T-helper 2 cell treated with Interferon-gamma antibody and Interleukin-4, amounts not matched to agents 5 μg/mL and 100 μg/mL, for 36 hours (primary cell): ENCODE data around the gene LIPE.
"Not testable (repeated sequence)": the region's sequence is repeated elsewhere in the genome, so short reads cannot be mapped to it uniquely, and the experiment has no call there.

Experiments
- DNase-seq: peaks from one replicate; pipeline ENCODE4 v3.0.0; 2021; ENCODE audit warnings: low spot score
- H3K27ac Mint-ChIP-seq: one replicate; pipeline ENCODE4 v1.8.0; 2021; ENCODE audit warnings: mild to moderate bottlenecking, mixed read lengths
- H3K27me3 Mint-ChIP-seq: one replicate; pipeline ENCODE4 v1.8.0; 2021; ENCODE audit warnings: low read depth, mixed read lengths
- H3K36me3 Mint-ChIP-seq: one replicate; pipeline ENCODE4 v1.8.0; 2021; ENCODE audit warnings: low read depth, mixed read lengths
- H3K4me1 Mint-ChIP-seq: one replicate; pipeline ENCODE4 v1.8.0; 2021; ENCODE audit warnings: low read depth, mixed read lengths
- H3K4me3 Mint-ChIP-seq: one replicate; pipeline ENCODE4 v1.8.0; 2022; ENCODE audit warnings: mild to moderate bottlenecking, moderate library complexity, mixed read lengths
- H3K9me3 Mint-ChIP-seq: one replicate; pipeline ENCODE4 v1.8.0; 2021; ENCODE audit warnings: mixed read lengths

The LIPE gene

GRCh38 chr19:42461231-42461630 is 34.0 kb upstream of the LIPE start:
- not testable (repeated sequence) for H3K27me3 Mint-ChIP-seq, H3K36me3 Mint-ChIP-seq, H3K4me1 Mint-ChIP-seq, DNase-seq, H3K27ac Mint-ChIP-seq, H3K9me3 Mint-ChIP-seq, H3K4me3 Mint-ChIP-seq

GRCh38 chr19:42459926-42460325 is 32.7 kb upstream of the LIPE start:
- H3K4me3 Mint-ChIP-seq: no peak overlapping the region
- H3K36me3 Mint-ChIP-seq: peaks cover 4% of the 10 kb centered on the region
- DNase-seq: no peak
- peaks cover 15% of the 10 kb centered on the region for H3K4me1 Mint-ChIP-seq
- H3K27ac Mint-ChIP-seq: no peak overlapping the region
- H3K27me3 Mint-ChIP-seq: no peaks in the 10 kb centered on the region
- H3K9me3 Mint-ChIP-seq: no peaks in the 10 kb centered on the region

- peaks cover 3% of the 10 kb centered on the region for H3K27me3 Mint-ChIP-seq
- H3K4me1 Mint-ChIP-seq: peaks cover 41% of the 10 kb centered on the region
- H3K9me3 Mint-ChIP-seq: no peaks in the 10 kb centered on the region
- H3K36me3 Mint-ChIP-seq: peaks cover 4% of the 10 kb centered on the region
- no peak for DNase-seq
- H3K27ac Mint-ChIP-seq: no peak overlapping the region
- H3K4me3 Mint-ChIP-seq: no peak overlapping the region
Measured at GRCh38 chr19:42455621-42456081, 28.5 kb upstream of the LIPE start.

GRCh38 chr19:42455086-42455485 is 27.9 kb upstream of the LIPE start:
- peaks cover 40% of the 10 kb centered on the region for H3K4me1 Mint-ChIP-seq
- H3K27ac Mint-ChIP-seq: no peak overlapping the region
- no peak overlapping the region for H3K4me3 Mint-ChIP-seq
- H3K9me3 Mint-ChIP-seq: no peaks in the 10 kb centered on the region
- DNase-seq: no peak
- H3K36me3 Mint-ChIP-seq: peaks cover 2% of the 10 kb centered on the region
- H3K27me3 Mint-ChIP-seq: peaks cover 3% of the 10 kb centered on the region

- no peak overlapping the region for H3K27ac Mint-ChIP-seq
Measured at GRCh38 chr19:42452590-42452989, 25.4 kb upstream of the LIPE start.

GRCh38 chr19:42450314-42450934 is 23.2 kb upstream of the LIPE start:
- Mint-ChIP-seq H3K4me1 (peaks cover 31% of the 10 kb centered on the region), H3K9me3 (no peaks in the 10 kb centered on the region), H3K27me3 (peaks cover 3% of the 10 kb centered on the region), H3K27ac (no peak overlapping the region), H3K4me3 (no peak overlapping the region), H3K36me3 (no peaks in the 10 kb centered on the region)
- DNase-seq: peak; percentile 82

More at GRCh38 chr19:42452590-42452989, 25.4 kb upstream of the LIPE start:
- Mint-ChIP-seq H3K9me3 (no peaks in the 10 kb centered on the region), H3K27me3 (peaks cover 3% of the 10 kb centered on the region), H3K4me1 (peaks cover 37% of the 10 kb centered on the region), H3K4me3 (no peak overlapping the region), H3K36me3 (no peaks in the 10 kb centered on the region)
- no peak for DNase-seq

GRCh38 chr19:42448306-42448705 is 21.1 kb upstream of the LIPE start:
- not testable (repeated sequence) for H3K27me3 Mint-ChIP-seq, H3K9me3 Mint-ChIP-seq, H3K4me3 Mint-ChIP-seq, DNase-seq, H3K27ac Mint-ChIP-seq, H3K36me3 Mint-ChIP-seq
- peaks cover 19% of the 10 kb centered on the region for H3K4me1 Mint-ChIP-seq

GRCh38 chr19:42445948-42446347 is 18.8 kb upstream of the LIPE start:
- H3K27ac Mint-ChIP-seq: no peak overlapping the region
- H3K4me3 Mint-ChIP-seq: no peak overlapping the region
- no peaks in the 10 kb centered on the region for H3K36me3 Mint-ChIP-seq

GRCh38 chr19:42443944-42444398 is 16.8 kb upstream of the LIPE start:
- Mint-ChIP-seq H3K27me3 (no peaks in the 10 kb centered on the region), H3K27ac (no peak overlapping the region), H3K9me3 (no peaks in the 10 kb centered on the region), H3K36me3 (no peaks in the 10 kb centered on the region), H3K4me3 (no peak overlapping the region), H3K4me1 (peaks cover 19% of the 10 kb centered on the region)
- DNase-seq: no peak

More at GRCh38 chr19:42445948-42446347, 18.8 kb upstream of the LIPE start:
- peaks cover 10% of the 10 kb centered on the region for H3K4me1 Mint-ChIP-seq
- H3K27me3 Mint-ChIP-seq: no peaks in the 10 kb centered on the region
- DNase-seq: no peak
- no peaks in the 10 kb centered on the region for H3K9me3 Mint-ChIP-seq

- H3K9me3 Mint-ChIP-seq: no peaks in the 10 kb centered on the region
- no peak within 1 kb of the TSS for H3K4me3 Mint-ChIP-seq
- peaks cover 23% of the 10 kb centered on the region for H3K4me1 Mint-ChIP-seq
Measured at GRCh38 chr19:42442833-42443232, 15.6 kb upstream of the LIPE start, which contains the start of gene CXCL17. TSS of gene CXCL17 (minus strand) at chr19:42442946. CDS start at chr19:42442832, 114 bp downstream.

GRCh38 chr19:42441049-42441445 is 13.9 kb upstream of the LIPE start:
- Mint-ChIP-seq H3K4me1 (peaks cover 23% of the 10 kb centered on the region), H3K27me3 (no peaks in the 10 kb centered on the region), H3K9me3 (no peaks in the 10 kb centered on the region), H3K4me3 (peak overlapping the region; percentile 54), H3K36me3 (no peaks in the 10 kb centered on the region), H3K27ac (peak overlapping the region; percentile 33)
- no peak for DNase-seq

More at GRCh38 chr19:42442833-42443232, 15.6 kb upstream of the LIPE start, which contains the start of gene CXCL17:
- no peaks in the 10 kb centered on the region for H3K27me3 Mint-ChIP-seq
- no peak for DNase-seq
- H3K27ac Mint-ChIP-seq: no peak within 1 kb of the TSS
- no peaks in the 10 kb centered on the region for H3K36me3 Mint-ChIP-seq

- Mint-ChIP-seq H3K4me1 (peaks cover 23% of the 10 kb centered on the region), H3K27ac (peak overlapping the region; percentile 21), H3K27me3 (no peaks in the 10 kb centered on the region), H3K36me3 (no peaks in the 10 kb centered on the region), H3K4me3 (peak overlapping the region; percentile 54), H3K9me3 (no peaks in the 10 kb centered on the region)
- DNase-seq: peak; percentile 69
Measured at GRCh38 chr19:42440357-42441048, 13.3 kb upstream of the LIPE start.

GRCh38 chr19:42436006-42436405 is 8.8 kb upstream of the LIPE start:
- H3K9me3 Mint-ChIP-seq: no peaks in the 10 kb centered on the region
- peaks cover 14% of the 10 kb centered on the region for H3K4me1 Mint-ChIP-seq
- no peaks in the 10 kb centered on the region for H3K36me3 Mint-ChIP-seq
- H3K27ac Mint-ChIP-seq: no peak overlapping the region
- no peak for DNase-seq
- H3K27me3 Mint-ChIP-seq: peaks cover 2% of the 10 kb centered on the region
- no peak overlapping the region for H3K4me3 Mint-ChIP-seq

- DNase-seq: no peak
- H3K36me3 Mint-ChIP-seq: no peaks in the 10 kb centered on the region
- H3K27me3 Mint-ChIP-seq: peaks cover 2% of the 10 kb centered on the region
Measured at GRCh38 chr19:42435316-42435715, 8.1 kb upstream of the LIPE start.

More at GRCh38 chr19:42435316-42435715, 8.1 kb upstream of the LIPE start:
- Mint-ChIP-seq H3K4me1 (peaks cover 7% of the 10 kb centered on the region), H3K27ac (no peak overlapping the region), H3K9me3 (no peaks in the 10 kb centered on the region), H3K4me3 (no peak overlapping the region)
